IMR-90 (cell line): ENCODE measurements around the gene U2SURP. TPM values are rescaled to one million over a fixed set of nuclear protein-coding genes. Genes with fewer than 3 reads are reported as not detected.

Source experiments
- ATAC-seq: fragments of 200-7000 bp; cut with Tn5 transposase; 2 replicates; pipeline ENCODE4 v1.9.1; 2020; ENCODE audit warnings: low read depth, mild to moderate bottlenecking, moderate library complexity
- BruUV-seq: library from RNA; stranded (reverse); fragments of 400-500 nt; replicated peaks from 2 replicates; lab custom pipeline; 2021; lab: Mats Ljungman, UMichigan
- CTCF ChIA-PET: fragments of 300-600 bp; formaldehyde crosslinking; extraction: SDS; loops from one replicate; lab custom pipeline; 2021; ENCODE audit warnings: antibody characterized with exemption; lab: Yijun Ruan, JAX
- POLR2A ChIA-PET: fragments of 300-600 bp; sonication (Branson Sonifier 250); formaldehyde crosslinking; loops from one replicate; lab custom pipeline; 2022; ENCODE audit warnings: antibody characterized with exemption; ENCODE audit not compliant: unreplicated experiment; lab: Charles Lee
- DNase-seq: peaks from one replicate; pipeline ENCODE4 v3.0.0; 2013
- H2AFZ ChIP-seq: replicated peaks from 2 replicates; pipeline ENCODE3; 2013; ENCODE audit warnings: low read length, mild to moderate bottlenecking; ENCODE audit not compliant: poor library complexity
- H2AK5ac ChIP-seq: 2 replicates; pipeline ENCODE4 v1.6.1; 2013; ENCODE audit warnings: low read depth, low read length, inconsistent platforms
- H2AK9ac ChIP-seq: replicated peaks from 2 replicates; pipeline ENCODE3; 2013; ENCODE audit warnings: mild to moderate bottlenecking, low read depth, low read length, moderate library complexity; ENCODE audit not compliant: poor library complexity
- H2BK120ac ChIP-seq: 2 replicates; pipeline ENCODE4 v1.6.1; 2013; ENCODE audit warnings: low read depth, low read length, inconsistent platforms
- H2BK15ac ChIP-seq: 3 replicates; pipeline ENCODE4 v1.6.1; 2013; ENCODE audit warnings: low read depth, low read length, inconsistent platforms
- H2BK20ac ChIP-seq: 2 replicates; pipeline ENCODE4 v1.6.1; 2013; ENCODE audit warnings: low read depth, mild to moderate bottlenecking, inconsistent platforms, low read length, moderate library complexity
- H2BK5ac ChIP-seq: 2 replicates; pipeline ENCODE4 v1.6.1; 2013; ENCODE audit warnings: mild to moderate bottlenecking, low read depth, low read length, inconsistent platforms; ENCODE audit not compliant: poor library complexity, severe bottlenecking
- H3K14ac ChIP-seq: replicated peaks from 2 replicates; pipeline ENCODE4 v1.6.1; 2013; ENCODE audit warnings: low read depth, low read length, inconsistent platforms
- H3K18ac ChIP-seq: 2 replicates; pipeline ENCODE4 v1.6.1; 2013; ENCODE audit warnings: low read depth, low read length, control low read depth
- H3K23ac ChIP-seq: 2 replicates; pipeline ENCODE4 v1.6.1; 2013; ENCODE audit warnings: low read depth, low read length, inconsistent platforms
- H3K27ac ChIP-seq: 2 replicates; pipeline ENCODE4 v1.5.1; 2013; ENCODE audit warnings: mild to moderate bottlenecking, control low read depth, low read length; ENCODE audit not compliant: insufficient read depth
- H3K27me3 ChIP-seq: 2 replicates; pipeline ENCODE4 v1.6.1; 2013; ENCODE audit warnings: low read length; ENCODE audit not compliant: control insufficient read depth, insufficient read depth
- H3K36me3 ChIP-seq: 2 replicates; pipeline ENCODE4 v1.6.1; 2013; ENCODE audit warnings: low read length, mixed read lengths; ENCODE audit not compliant: control insufficient read depth, insufficient read depth
- H3K4ac ChIP-seq: 2 replicates; pipeline ENCODE4 v1.6.1; 2013; ENCODE audit warnings: low read depth, low read length, inconsistent platforms
- H3K4me1 ChIP-seq: 2 replicates; pipeline ENCODE4 v1.6.1; 2013; ENCODE audit warnings: low read length, mixed read lengths; ENCODE audit not compliant: control insufficient read depth, insufficient read depth
- H3K4me2 ChIP-seq: 2 replicates; pipeline ENCODE4 v1.6.1; 2013; ENCODE audit warnings: low read depth, mild to moderate bottlenecking, control low read depth, low read length, moderate library complexity
- H3K4me3 ChIP-seq: 2 replicates; pipeline ENCODE4 v1.5.1; 2013; ENCODE audit warnings: low read depth, mild to moderate bottlenecking, control low read depth, low read length, moderate library complexity; ENCODE audit not compliant: insufficient read depth
- H3K56ac ChIP-seq: 2 replicates; pipeline ENCODE4 v1.6.1; 2013; ENCODE audit warnings: low read length, inconsistent platforms; ENCODE audit not compliant: insufficient read depth; ENCODE audit errors: extremely low read depth
- H3K79me1 ChIP-seq, 2 experiments: 2 replicates each; pipeline ENCODE4 v1.6.1; 2013; ENCODE audit warnings: low read length in 2 of 2, inconsistent platforms in 1 of 2, low read depth in 1 of 2
- H3K9ac ChIP-seq: 2 replicates; pipeline ENCODE4 v1.6.1; 2013; ENCODE audit warnings: low read depth, low read length, control low read depth
- H3K9me1 ChIP-seq: 2 replicates; pipeline ENCODE4 v1.6.1; 2013; ENCODE audit warnings: low read length, inconsistent platforms; ENCODE audit not compliant: insufficient read depth
- H3K9me3 ChIP-seq: 2 replicates; pipeline ENCODE4 v1.6.1; 2013; ENCODE audit warnings: low read length; ENCODE audit not compliant: control insufficient read depth, insufficient read depth
- H4K20me1 ChIP-seq: 2 replicates; pipeline ENCODE4 v1.6.1; 2013; ENCODE audit warnings: low read length, inconsistent platforms; ENCODE audit not compliant: insufficient read depth
- H4K5ac ChIP-seq: 2 replicates; pipeline ENCODE4 v1.6.1; 2013; ENCODE audit warnings: mild to moderate bottlenecking, low read depth, low read length, control low read depth
- H4K8ac ChIP-seq, 2 experiments: 2 replicates each; pipeline ENCODE4 v1.6.1; 2013; ENCODE audit warnings: low read depth in 2 of 2, low read length in 2 of 2, control low read depth in 1 of 2, inconsistent platforms in 1 of 2
- H4K91ac ChIP-seq: 2 replicates; pipeline ENCODE4 v1.6.1; 2013; ENCODE audit warnings: low read depth, low read length, inconsistent platforms; ENCODE audit not compliant: insufficient read depth
- CEBPB ChIP-seq: IDR thresholded peaks from 2 replicates; pipeline ENCODE4 v1.6.1; 2012; ENCODE audit warnings: low read depth, low read length, improper control_type of control experiment
- CHD1 ChIP-seq: IDR thresholded peaks from 2 replicates; pipeline ENCODE4 v1.6.1; 2012; ENCODE audit warnings: low read depth, low read length, improper control_type of control experiment
- ELK1 ChIP-seq: fragments of 150-350 bp; IDR thresholded peaks from 2 replicates; pipeline ENCODE4 v1.6.1; 2016; ENCODE audit warnings: low read depth, mild to moderate bottlenecking, low read length, moderate library complexity, borderline replicate concordance
- FOS ChIP-seq: fragments of 150-350 bp; IDR thresholded peaks from 2 replicates; pipeline ENCODE4 v1.6.1; 2016; ENCODE audit warnings: low read depth, low read length
- MAFK ChIP-seq: IDR thresholded peaks from 2 replicates; pipeline ENCODE4 v1.6.1; 2012; ENCODE audit warnings: low read depth, low read length, improper control_type of control experiment
- MAZ ChIP-seq: IDR thresholded peaks from 2 replicates; pipeline ENCODE4 v1.6.1; 2012; ENCODE audit warnings: low read depth, mild to moderate bottlenecking, low read length, improper control_type of control experiment, moderate library complexity, borderline replicate concordance
- MXI1 ChIP-seq: IDR thresholded peaks from 2 replicates; pipeline ENCODE4 v1.6.1; 2012; ENCODE audit warnings: low read depth, mild to moderate bottlenecking, low read length, moderate library complexity, borderline replicate concordance
- NFE2L2 ChIP-seq: fragments of 150-350 bp; IDR thresholded peaks from 2 replicates; pipeline ENCODE4 v1.6.1; 2016; ENCODE audit warnings: low read depth, mild to moderate bottlenecking, low read length
- POLR2A ChIP-seq: IDR thresholded peaks from 2 replicates; pipeline ENCODE4 v1.6.1; 2012; ENCODE audit warnings: mild to moderate bottlenecking, low read depth, low read length
- RAD21 ChIP-seq: IDR thresholded peaks from 2 replicates; pipeline ENCODE4 v1.6.1; 2012; ENCODE audit warnings: low read length, improper control_type of control experiment
- RFX5 ChIP-seq: IDR thresholded peaks from 2 replicates; pipeline ENCODE4 v1.8.0; 2012; ENCODE audit warnings: low read depth, mild to moderate bottlenecking, low read length, moderate library complexity
- WGBS, 2 experiments: methylation state at CpG; one replicate each; pipeline versions ENCODE4 v1.1.5 to v1.1.7; 2013; ENCODE audit warnings: missing lambda C conversion rate in 2 of 2; ENCODE audit not compliant: insufficient read length in 1 of 2; ENCODE audit errors: extremely low coverage in 2 of 2; 5-methylcytosine and 5-hydroxymethylcytosine counted together
- dilution Hi-C: fragments of 300-500 bp; cut with HindIII; formaldehyde crosslinking; loops from one replicate; pipeline ENCODE4 v1.14.3; 2018; ENCODE audit warnings: low sequenced_read_pairs; ENCODE audit not compliant: unreplicated experiment
- in situ Hi-C: fragments of 300-500 bp; cut with MboI; formaldehyde crosslinking; loops from 3 replicates; pipeline ENCODE4 v1.14.3; 2019; ENCODE audit warnings: low sequenced_read_pairs, inconsistent platforms, mixed read lengths
- intact Hi-C: fragments of 100-400 bp; cut with micrococcal nuclease; formaldehyde crosslinking; loops from 2 replicates; pipeline ENCODE4 v1.10.0; 2022
- polyA plus RNA-seq, 3 experiments: library from polyadenylated mRNA; depleted of rRNA; stranded (reverse); fragments of >200 nt; gene quantifications; 2 replicates each; pipeline ENCODE4 v1.2.3, GENCODE V29; 2012; ENCODE audit warnings: low replicate concordance in 1 of 3
- total RNA-seq: library from RNA; depleted of rRNA; stranded (reverse); fragments of >200 nt; gene quantifications from 2 replicates; pipeline ENCODE4 v1.2.3, GENCODE V29; 2012
- TF ChIP-seq, protein P1 (sequence below): conservative IDR thresholded peaks from 2 replicates; pipeline ENCODE4 v1.5.1; 2012; ENCODE audit warnings: mild to moderate bottlenecking, low read depth, low read length, improper control_type of control experiment

U2SURP gene
- total and polyA plus RNA-seq, 2 of the 4 experiments (the other 2 are of a cell fraction): 24.8 to 29.4 TPM

- H4K5ac ChIP-seq: no peak overlapping the region
- H3K9me1 ChIP-seq: no peaks in the 10 kb centered on the region
- H3K4me1 ChIP-seq: no peaks in the 10 kb centered on the region
- DNase-seq (peak; percentile 24), ATAC-seq (no peak)
- H3K36me3 ChIP-seq: no peaks in the 10 kb centered on the region
- H2BK15ac ChIP-seq: no peak overlapping the region
- no peak overlapping the region for H4K91ac ChIP-seq
- ChIA-PET POLR2A (no interaction called here), CTCF (interaction anchor here (0.5 to 0.6 kb wide), 2 partner anchors 61 to 393 kb away, joined by 3 read pairs; no protein-coding TSS in a partner anchor)
- intact Hi-C loops (no loop called here), dilution Hi-C loops (no loop called here), in situ Hi-C loops (no loop called here)
- no peak overlapping the region for H3K18ac ChIP-seq
- H3K27me3 ChIP-seq: peaks cover 8% of the 10 kb centered on the region
- no peak overlapping the region for H2AK5ac ChIP-seq
- H2BK5ac ChIP-seq: no peak overlapping the region
- no TSS peak for BruUV-seq
- H3K9ac ChIP-seq: no peak overlapping the region
- H2BK20ac ChIP-seq: no peak overlapping the region
- no peak overlapping the region for H3K4ac ChIP-seq
- no peak overlapping the region for H3K23ac ChIP-seq
- H4K8ac ChIP-seq: no peak overlapping the region
- H3K56ac ChIP-seq: no peak overlapping the region
- no peaks in the 10 kb centered on the region for H3K9me3 ChIP-seq
- no peak overlapping the region for H3K27ac ChIP-seq
- H3K4me2 ChIP-seq: no peak overlapping the region
- H2BK120ac ChIP-seq: no peak overlapping the region
- TF ChIP-seq FOS (no peak), ELK1 (no peak), POLR2A (no peak), MAZ (no peak), CHD1 (no peak), CEBPB (no peak), NFE2L2 (no peak), RFX5 (no peak), RAD21 (no peak), MAFK (no peak), MXI1 (no peak)
- TF ChIP-seq, protein P1, sequence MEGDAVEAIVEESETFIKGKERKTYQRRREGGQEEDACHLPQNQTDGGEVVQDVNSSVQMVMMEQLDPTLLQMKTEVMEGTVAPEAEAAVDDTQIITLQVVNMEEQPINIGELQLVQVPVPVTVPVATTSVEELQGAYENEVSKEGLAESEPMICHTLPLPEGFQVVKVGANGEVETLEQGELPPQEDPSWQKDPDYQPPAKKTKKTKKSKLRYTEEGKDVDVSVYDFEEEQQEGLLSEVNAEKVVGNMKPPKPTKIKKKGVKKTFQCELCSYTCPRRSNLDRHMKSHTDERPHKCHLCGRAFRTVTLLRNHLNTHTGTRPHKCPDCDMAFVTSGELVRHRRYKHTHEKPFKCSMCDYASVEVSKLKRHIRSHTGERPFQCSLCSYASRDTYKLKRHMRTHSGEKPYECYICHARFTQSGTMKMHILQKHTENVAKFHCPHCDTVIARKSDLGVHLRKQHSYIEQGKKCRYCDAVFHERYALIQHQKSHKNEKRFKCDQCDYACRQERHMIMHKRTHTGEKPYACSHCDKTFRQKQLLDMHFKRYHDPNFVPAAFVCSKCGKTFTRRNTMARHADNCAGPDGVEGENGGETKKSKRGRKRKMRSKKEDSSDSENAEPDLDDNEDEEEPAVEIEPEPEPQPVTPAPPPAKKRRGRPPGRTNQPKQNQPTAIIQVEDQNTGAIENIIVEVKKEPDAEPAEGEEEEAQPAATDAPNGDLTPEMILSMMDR: no peak
- no peak overlapping the region for H2AK9ac ChIP-seq
- no peak overlapping the region for H3K14ac ChIP-seq
- no CpG with 5 or more reads among the region's 1 CpG for WGBS, 2 experiments
- no peak overlapping the region for H2AFZ ChIP-seq
- no peaks in the 10 kb centered on the region for H4K20me1 ChIP-seq
- no peak overlapping the region for H3K4me3 ChIP-seq
- no peaks in the 10 kb centered on the region for H3K79me1 ChIP-seq
Measured at GRCh38 chr3:142977399-142977728, 24.0 kb upstream of the U2SURP start.
